ENCODE data around the gene NKAP. TPM values are rescaled to one million over a fixed set of nuclear protein-coding genes. Genes with fewer than 3 reads are reported as not detected.

The NKAP gene
- total RNA-seq, 2 donors from 2014 or later, result 5.8 to 13.0 TPM

Other genes with a start within 250 kb of the NKAP start
- gene SOWAHD, start 185.2 kb downstream of the NKAP start, total RNA-seq, result not detected
- 1,000 to 10,000 TPM in 1 of 2 donors, 100 to 1,000 TPM in 1; 889 to 1,700 TPM for gene RPL39, start 152.1 kb downstream of the NKAP start, total RNA-seq
- 1 to 10 TPM; 3.7 to 4.9 TPM for gene UPF3B, start 90.8 kb downstream of the NKAP start, total RNA-seq
- 10 to 100 TPM in 1 of 2 donors, 1 to 10 TPM in 1; 6.1 to 13.8 TPM for gene RNF113A, start 72.0 kb downstream of the NKAP start, total RNA-seq
- 10 to 100 TPM; 30.5 to 41.1 TPM for gene NDUFA1, start 71.9 kb downstream of the NKAP start, total RNA-seq
- gene AKAP14, start 47.9 kb downstream of the NKAP start, total RNA-seq, result not detected
- gene RHOXF2B, start 133.9 kb upstream of the NKAP start, total RNA-seq, result not detected
- gene RHOXF1, start 172.2 kb upstream of the NKAP start, total RNA-seq, result not detected
- gene RHOXF2, start 214.9 kb upstream of the NKAP start, total RNA-seq, result not detected

Data from thoracic aorta (tissue), 2 donors.